ENCODE data around the gene SACS. TPM values are rescaled to one million over a fixed set of nuclear protein-coding genes. Genes with fewer than 3 reads are reported as not detected.
"Not testable (repeated sequence)": the region's sequence is repeated elsewhere in the genome, so short reads cannot be mapped to it uniquely, and the experiment has no call there.

SACS gene
- polyA plus RNA-seq, 4 donors = 10.4 to 11.5 (median 10.9) TPM

- DNase-seq (ENCODE audit: low read depth in 4 of 4, low spot score in 2 of 4) = no peak
Observed at GRCh38 chr13:23414682-23415081, 18.8 kb downstream of the SACS start.

- no peak for DNase-seq (ENCODE audit: low read depth in 4 of 4, low spot score in 2 of 4)
Observed at GRCh38 chr13:23411706-23412105, 21.8 kb downstream of the SACS start.

DNA sequence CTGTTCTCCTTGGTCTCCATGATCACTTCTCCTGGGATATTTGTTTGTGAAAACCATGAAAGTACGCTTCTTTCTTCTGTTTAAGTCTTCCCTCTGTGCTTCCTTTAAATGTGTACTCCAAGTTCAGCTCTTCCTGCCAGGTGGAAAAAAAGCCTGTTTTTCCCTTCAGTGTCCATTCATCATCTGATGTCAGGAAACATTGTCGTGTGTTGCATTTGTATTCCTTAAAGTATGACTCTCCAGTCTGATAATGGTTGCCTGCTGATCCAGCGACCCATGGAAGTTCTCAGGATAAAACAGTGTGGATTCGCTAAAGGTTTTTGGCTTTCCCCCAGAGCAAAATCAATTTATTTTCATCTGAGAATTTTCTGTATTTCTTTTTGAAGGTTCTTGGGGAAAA, 22.3 kb downstream of the SACS start:
- DNase-seq (ENCODE audit: low read depth in 4 of 4, low spot score in 2 of 4) = no peak

DNA sequence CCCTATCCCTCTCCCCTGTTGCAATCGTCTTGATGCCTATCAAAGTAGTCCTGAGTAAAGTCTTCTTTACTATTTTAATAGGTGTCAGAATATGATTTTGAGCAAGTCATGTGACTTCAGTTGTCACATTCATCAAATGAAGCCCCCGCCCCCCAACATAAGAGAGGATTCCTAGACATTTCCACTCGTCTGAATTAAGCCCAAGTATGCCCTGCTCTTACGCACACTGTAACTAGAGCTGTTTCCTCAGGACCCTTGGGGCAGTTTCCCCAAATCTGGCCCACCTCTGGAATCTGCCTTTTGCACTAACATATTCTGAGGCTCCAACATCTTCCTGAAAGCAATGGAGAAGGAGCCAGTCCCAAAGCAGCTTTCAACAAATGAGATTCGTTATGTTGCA, 25.5 kb downstream of the SACS start:
- no peak for DNase-seq (ENCODE audit: low read depth in 4 of 4, low spot score in 2 of 4)

DNA sequence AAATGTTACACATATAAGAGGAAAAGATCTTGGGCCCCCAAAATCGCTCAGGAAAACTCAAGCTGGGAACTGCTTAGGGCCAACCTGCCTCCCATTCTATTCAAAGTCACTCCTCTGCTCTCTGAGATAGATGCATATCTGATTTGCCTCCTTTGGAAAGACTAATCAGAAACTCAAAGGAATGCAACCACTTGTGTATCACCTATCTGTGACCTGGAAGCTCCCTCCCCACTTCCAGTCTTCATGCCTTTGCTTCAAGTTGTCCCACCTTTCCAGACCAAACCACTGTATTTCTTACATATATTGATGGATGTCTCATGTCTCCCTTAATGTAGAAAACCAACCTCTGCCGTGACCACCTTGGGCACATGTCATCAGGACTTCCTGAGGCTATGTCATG, 32.3 kb downstream of the SACS start:
- DNase-seq (ENCODE audit: low read depth in 4 of 4, low spot score in 2 of 4) = not testable (repeated sequence)

DNA sequence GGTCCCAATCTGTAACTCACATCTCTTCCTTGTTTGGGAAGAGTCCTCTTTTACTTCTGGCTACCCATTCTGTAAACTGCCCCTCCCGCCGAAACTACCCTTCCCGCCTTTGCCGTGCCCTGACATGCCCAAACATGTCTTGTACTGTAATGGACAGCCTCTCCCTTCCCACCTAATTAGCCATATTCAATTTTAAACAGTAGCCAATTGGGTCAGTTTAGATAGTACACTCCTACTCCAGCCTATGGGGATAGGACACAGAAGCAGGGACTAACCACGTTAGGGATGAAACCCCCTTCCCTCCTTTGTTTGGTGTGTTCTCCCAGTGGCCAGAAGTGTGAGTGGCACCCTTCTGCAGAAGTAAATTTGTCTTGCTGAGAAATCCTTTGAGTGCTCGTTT, 34.2 kb downstream of the SACS start:
- no peak for DNase-seq (ENCODE audit: low read depth in 4 of 4, low spot score in 2 of 4)

- DNase-seq (ENCODE audit: low read depth in 4 of 4, low spot score in 2 of 4) = no peak
Observed at GRCh38 chr13:23394821-23395220, 38.7 kb downstream of the SACS start.

DNA sequence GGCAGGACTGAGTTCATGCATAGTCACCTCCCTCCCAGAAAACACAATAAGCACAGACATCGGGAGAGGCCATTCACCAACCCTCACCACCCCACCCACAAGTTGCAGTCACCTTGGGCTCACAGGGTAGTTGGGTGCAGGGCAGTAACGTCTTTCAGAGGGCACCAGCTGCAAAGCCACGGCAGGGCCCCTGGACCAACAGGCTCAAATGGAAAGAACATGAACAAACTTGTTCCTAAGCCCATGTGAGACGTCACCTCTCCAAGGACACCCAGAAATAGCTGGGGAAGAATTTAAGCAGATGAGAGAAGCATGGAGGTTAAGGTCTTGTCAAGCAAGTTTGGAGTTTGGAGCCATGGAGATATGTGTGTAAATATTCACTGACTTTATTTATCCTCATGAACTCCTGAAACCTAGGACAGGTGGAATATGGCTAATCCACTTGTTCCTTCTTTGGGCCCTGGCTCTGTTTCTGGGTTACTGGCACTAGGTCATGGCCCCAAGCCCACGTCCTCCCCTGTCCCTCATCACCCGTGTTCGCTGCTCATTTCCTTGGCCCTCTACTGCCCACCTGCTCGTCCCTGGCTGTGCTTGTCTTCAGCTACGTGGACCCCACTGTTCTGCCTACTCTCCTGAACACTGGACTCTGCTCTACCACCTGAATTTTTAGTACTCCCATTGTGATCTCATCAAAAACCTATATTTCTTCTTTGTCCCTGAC, 40.4 kb downstream of the SACS start:
- DNase-seq (ENCODE audit: low read depth in 4 of 4, low spot score in 2 of 4) = no peak

DNA sequence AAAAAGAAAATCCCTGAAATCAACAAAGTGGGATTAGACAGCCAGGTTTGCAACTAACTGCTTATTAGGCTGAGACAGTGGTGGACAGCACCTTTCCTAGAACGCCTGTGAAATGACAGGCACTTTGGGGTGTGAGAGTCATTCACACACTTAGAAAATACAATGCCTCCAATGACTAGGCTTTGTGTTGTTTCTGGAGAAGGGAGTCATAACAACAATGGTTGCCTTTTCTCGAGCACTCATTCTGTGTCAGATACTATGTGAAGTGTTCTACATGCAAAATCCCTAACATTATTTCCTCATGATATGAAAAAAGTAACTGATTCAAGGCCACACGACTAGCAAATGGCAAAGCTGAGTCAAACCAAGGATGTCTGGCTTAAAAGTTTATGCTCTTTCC, 41.2 kb downstream of the SACS start:
- DNase-seq (ENCODE audit: low read depth in 4 of 4, low spot score in 2 of 4) = no peak

GRCh38 chr13:23391752-23392151, 41.8 kb downstream of the SACS start:
- DNase-seq (ENCODE audit: low read depth in 4 of 4, low spot score in 2 of 4) = no peak

- DNase-seq (ENCODE audit: low read depth in 4 of 4, low spot score in 2 of 4) = no peak
Observed at GRCh38 chr13:23386533-23386932, 47.0 kb downstream of the SACS start.

- no peak for DNase-seq (ENCODE audit: low read depth in 4 of 4, low spot score in 2 of 4)
Observed at GRCh38 chr13:23385931-23386330, 47.6 kb downstream of the SACS start.

GRCh38 chr13:23384111-23384510, 49.4 kb downstream of the SACS start:
- no peak for DNase-seq (ENCODE audit: low read depth in 4 of 4, low spot score in 2 of 4)

GRCh38 chr13:23383151-23383550, 50.4 kb downstream of the SACS start:
- no peak for DNase-seq (ENCODE audit: low read depth in 4 of 4, low spot score in 2 of 4)

GRCh38 chr13:23381866-23382265, 51.6 kb downstream of the SACS start:
- DNase-seq (ENCODE audit: low read depth in 4 of 4, low spot score in 2 of 4) = no peak

- DNase-seq (ENCODE audit: low read depth in 4 of 4, low spot score in 2 of 4) = no peak
Observed at GRCh38 chr13:23380534-23380933, 53.0 kb downstream of the SACS start.

DNA sequence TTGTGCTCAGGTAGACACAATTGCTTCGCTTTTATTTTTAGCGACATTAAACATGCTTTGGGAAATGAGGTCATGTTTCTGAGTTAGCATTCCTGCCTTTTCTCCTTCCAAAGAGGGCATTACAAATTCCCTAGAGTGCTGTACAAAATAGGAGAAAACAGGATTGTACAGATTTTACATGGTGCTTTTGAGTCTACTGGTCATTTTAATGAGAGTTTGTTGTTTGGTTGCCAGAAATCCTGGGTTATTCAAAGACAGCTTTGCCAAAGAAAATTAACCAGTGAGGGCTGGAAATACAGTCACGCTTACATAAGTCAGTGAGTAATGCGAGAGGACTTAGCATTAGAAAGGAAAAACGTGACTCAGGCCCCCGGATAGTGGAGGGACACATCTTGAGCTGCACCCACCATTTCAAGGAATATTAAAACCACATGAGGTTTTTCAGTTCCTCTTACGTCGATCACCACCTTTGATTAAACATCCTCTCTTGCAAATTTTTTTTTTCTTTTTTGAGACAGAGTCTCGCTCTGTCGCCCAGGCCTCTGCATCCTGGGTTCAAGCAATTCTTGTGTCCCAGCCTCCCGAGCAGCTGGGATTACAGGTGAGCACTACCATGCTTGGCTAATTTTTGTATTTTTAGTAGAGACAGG, 55.4 kb downstream of the SACS start:
- peak in 1 of 4 donors; percentile 21 for DNase-seq (ENCODE audit: low read depth in 4 of 4, low spot score in 2 of 4)

GRCh38 chr13:23377579-23377978, 55.9 kb downstream of the SACS start:
- DNase-seq (ENCODE audit: low read depth in 4 of 4, low spot score in 2 of 4) = no peak

DNA sequence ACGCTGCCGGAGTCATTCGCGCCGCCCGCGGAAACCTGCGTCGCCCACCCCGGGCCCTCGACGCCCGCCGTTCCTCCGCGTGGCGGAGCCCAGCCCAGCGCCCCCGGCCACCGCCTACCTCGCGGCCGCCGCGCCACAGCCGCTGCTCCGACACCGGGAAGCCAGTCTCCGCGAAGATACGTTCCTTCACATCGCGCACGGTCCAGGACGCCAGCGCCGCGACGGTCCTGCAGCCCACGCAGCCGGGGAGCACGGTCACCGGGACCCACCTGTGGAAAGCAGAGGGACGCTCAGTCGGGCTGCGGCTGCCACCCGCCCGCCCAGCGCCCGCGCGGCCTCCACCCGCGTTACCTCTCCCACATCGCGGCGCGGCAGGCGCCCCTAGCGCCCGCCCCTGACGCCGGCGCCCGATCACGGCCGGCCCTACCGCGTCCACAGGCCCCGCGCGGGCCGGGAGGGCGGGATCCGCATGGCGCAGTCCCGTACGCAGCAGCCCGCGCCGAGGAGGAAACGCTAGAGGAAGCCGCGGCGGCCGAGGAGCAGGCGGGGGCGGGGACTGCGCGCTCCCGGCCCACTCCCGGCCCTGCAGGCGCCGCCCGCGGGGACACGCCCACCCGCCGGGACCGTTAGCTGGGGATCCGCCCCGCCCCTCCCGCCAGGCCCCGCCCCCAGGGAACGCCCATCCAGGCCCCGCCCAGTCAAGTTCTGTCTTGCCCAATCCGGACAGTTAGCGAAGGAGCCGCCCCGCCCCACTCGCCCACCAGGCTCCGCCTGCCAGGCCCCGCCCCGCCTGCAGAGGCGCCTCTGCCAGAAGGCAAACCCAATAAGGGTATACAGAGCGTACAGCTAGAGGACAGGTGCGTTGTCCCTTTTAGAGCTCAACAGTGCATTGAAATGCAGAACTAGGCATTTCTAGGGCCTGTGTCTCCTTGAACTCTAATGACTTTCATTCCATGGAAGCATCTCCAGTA, 58.2 kb downstream of the SACS start:
- peak; percentile 55 to 82 (median 79) for DNase-seq (ENCODE audit: low read depth in 4 of 4, low spot score in 2 of 4)

GRCh38 chr13:23372264-23372906, 61.1 kb downstream of the SACS start:
- no peak for DNase-seq (ENCODE audit: low read depth in 4 of 4, low spot score in 2 of 4)

DNA sequence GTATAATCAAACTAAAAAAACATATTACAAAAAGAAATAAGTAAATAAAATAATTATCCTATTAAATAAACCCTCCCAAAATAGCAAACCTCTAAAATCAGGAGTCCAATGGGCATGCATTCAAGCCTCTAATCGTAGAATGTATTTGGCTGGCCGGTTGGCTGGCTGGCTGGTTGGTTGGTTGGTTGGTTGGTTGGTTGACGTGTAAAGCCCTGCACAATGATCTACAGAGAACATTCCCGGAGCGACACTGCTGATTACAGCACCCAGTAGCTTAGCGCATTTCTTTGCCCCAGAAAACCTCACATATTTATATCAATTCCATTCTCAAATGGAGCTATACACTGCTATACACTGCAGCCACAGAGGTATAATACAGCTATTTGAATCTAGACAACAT, 65.6 kb downstream of the SACS start:
- DNase-seq (ENCODE audit: low read depth in 4 of 4, low spot score in 2 of 4) = no peak
